IMR-90 (cell line): ENCODE results near the gene SEMA5A. TPM values are rescaled to one million over a fixed set of nuclear protein-coding genes. Genes with fewer than 3 reads are reported as not detected.

Source experiments
- ATAC-seq: fragments of 200-7000 bp; cut with Tn5 transposase; 2 replicates; pipeline ENCODE4 v1.9.1; 2020; ENCODE audit warnings: low read depth, mild to moderate bottlenecking, moderate library complexity
- BruUV-seq: library from RNA; stranded (reverse); fragments of 400-500 nt; replicated peaks from 2 replicates; lab custom pipeline; 2021; lab: Mats Ljungman, UMichigan
- CTCF ChIA-PET: fragments of 300-600 bp; formaldehyde crosslinking; extraction: SDS; loops from one replicate; lab custom pipeline; 2021; ENCODE audit warnings: antibody characterized with exemption; lab: Yijun Ruan, JAX
- POLR2A ChIA-PET: fragments of 300-600 bp; sonication (Branson Sonifier 250); formaldehyde crosslinking; loops from one replicate; lab custom pipeline; 2022; ENCODE audit warnings: antibody characterized with exemption; ENCODE audit not compliant: unreplicated experiment; lab: Charles Lee
- DNase-seq: peaks from one replicate; pipeline ENCODE4 v3.0.0; 2013
- H2AFZ ChIP-seq: replicated peaks from 2 replicates; pipeline ENCODE3; 2013; ENCODE audit warnings: low read length, mild to moderate bottlenecking; ENCODE audit not compliant: poor library complexity
- H2AK5ac ChIP-seq: 2 replicates; pipeline ENCODE4 v1.6.1; 2013; ENCODE audit warnings: low read depth, low read length, inconsistent platforms
- H2AK9ac ChIP-seq: replicated peaks from 2 replicates; pipeline ENCODE3; 2013; ENCODE audit warnings: mild to moderate bottlenecking, low read depth, low read length, moderate library complexity; ENCODE audit not compliant: poor library complexity
- H2BK120ac ChIP-seq: 2 replicates; pipeline ENCODE4 v1.6.1; 2013; ENCODE audit warnings: low read depth, low read length, inconsistent platforms
- H2BK15ac ChIP-seq: 3 replicates; pipeline ENCODE4 v1.6.1; 2013; ENCODE audit warnings: low read depth, low read length, inconsistent platforms
- H2BK20ac ChIP-seq: 2 replicates; pipeline ENCODE4 v1.6.1; 2013; ENCODE audit warnings: low read depth, mild to moderate bottlenecking, inconsistent platforms, low read length, moderate library complexity
- H2BK5ac ChIP-seq: 2 replicates; pipeline ENCODE4 v1.6.1; 2013; ENCODE audit warnings: mild to moderate bottlenecking, low read depth, low read length, inconsistent platforms; ENCODE audit not compliant: poor library complexity, severe bottlenecking
- H3K14ac ChIP-seq: replicated peaks from 2 replicates; pipeline ENCODE4 v1.6.1; 2013; ENCODE audit warnings: low read depth, low read length, inconsistent platforms
- H3K18ac ChIP-seq: 2 replicates; pipeline ENCODE4 v1.6.1; 2013; ENCODE audit warnings: low read depth, low read length, control low read depth
- H3K23ac ChIP-seq: 2 replicates; pipeline ENCODE4 v1.6.1; 2013; ENCODE audit warnings: low read depth, low read length, inconsistent platforms
- H3K27ac ChIP-seq: 2 replicates; pipeline ENCODE4 v1.5.1; 2013; ENCODE audit warnings: mild to moderate bottlenecking, control low read depth, low read length; ENCODE audit not compliant: insufficient read depth
- H3K27me3 ChIP-seq: 2 replicates; pipeline ENCODE4 v1.6.1; 2013; ENCODE audit warnings: low read length; ENCODE audit not compliant: control insufficient read depth, insufficient read depth
- H3K36me3 ChIP-seq: 2 replicates; pipeline ENCODE4 v1.6.1; 2013; ENCODE audit warnings: low read length, mixed read lengths; ENCODE audit not compliant: control insufficient read depth, insufficient read depth
- H3K4ac ChIP-seq: 2 replicates; pipeline ENCODE4 v1.6.1; 2013; ENCODE audit warnings: low read depth, low read length, inconsistent platforms
- H3K4me1 ChIP-seq: 2 replicates; pipeline ENCODE4 v1.6.1; 2013; ENCODE audit warnings: low read length, mixed read lengths; ENCODE audit not compliant: control insufficient read depth, insufficient read depth
- H3K4me2 ChIP-seq: 2 replicates; pipeline ENCODE4 v1.6.1; 2013; ENCODE audit warnings: low read depth, mild to moderate bottlenecking, control low read depth, low read length, moderate library complexity
- H3K4me3 ChIP-seq: 2 replicates; pipeline ENCODE4 v1.5.1; 2013; ENCODE audit warnings: low read depth, mild to moderate bottlenecking, control low read depth, low read length, moderate library complexity; ENCODE audit not compliant: insufficient read depth
- H3K56ac ChIP-seq: 2 replicates; pipeline ENCODE4 v1.6.1; 2013; ENCODE audit warnings: low read length, inconsistent platforms; ENCODE audit not compliant: insufficient read depth; ENCODE audit errors: extremely low read depth
- H3K79me1 ChIP-seq, 2 experiments: 2 replicates each; pipeline ENCODE4 v1.6.1; 2013; ENCODE audit warnings: low read length in 2 of 2, inconsistent platforms in 1 of 2, low read depth in 1 of 2
- H3K9ac ChIP-seq: 2 replicates; pipeline ENCODE4 v1.6.1; 2013; ENCODE audit warnings: low read depth, low read length, control low read depth
- H3K9me1 ChIP-seq: 2 replicates; pipeline ENCODE4 v1.6.1; 2013; ENCODE audit warnings: low read length, inconsistent platforms; ENCODE audit not compliant: insufficient read depth
- H3K9me3 ChIP-seq: 2 replicates; pipeline ENCODE4 v1.6.1; 2013; ENCODE audit warnings: low read length; ENCODE audit not compliant: control insufficient read depth, insufficient read depth
- H4K20me1 ChIP-seq: 2 replicates; pipeline ENCODE4 v1.6.1; 2013; ENCODE audit warnings: low read length, inconsistent platforms; ENCODE audit not compliant: insufficient read depth
- H4K5ac ChIP-seq: 2 replicates; pipeline ENCODE4 v1.6.1; 2013; ENCODE audit warnings: mild to moderate bottlenecking, low read depth, low read length, control low read depth
- H4K8ac ChIP-seq, 2 experiments: 2 replicates each; pipeline ENCODE4 v1.6.1; 2013; ENCODE audit warnings: low read depth in 2 of 2, low read length in 2 of 2, control low read depth in 1 of 2, inconsistent platforms in 1 of 2
- H4K91ac ChIP-seq: 2 replicates; pipeline ENCODE4 v1.6.1; 2013; ENCODE audit warnings: low read depth, low read length, inconsistent platforms; ENCODE audit not compliant: insufficient read depth
- CEBPB ChIP-seq: IDR thresholded peaks from 2 replicates; pipeline ENCODE4 v1.6.1; 2012; ENCODE audit warnings: low read depth, low read length, improper control_type of control experiment
- MAFK ChIP-seq: IDR thresholded peaks from 2 replicates; pipeline ENCODE4 v1.6.1; 2012; ENCODE audit warnings: low read depth, low read length, improper control_type of control experiment
- NFE2L2 ChIP-seq: fragments of 150-350 bp; IDR thresholded peaks from 2 replicates; pipeline ENCODE4 v1.6.1; 2016; ENCODE audit warnings: low read depth, mild to moderate bottlenecking, low read length
- SMC3 ChIP-seq: fragments of 150-350 bp; IDR thresholded peaks from 2 replicates; pipeline ENCODE4 v1.6.1; 2016; ENCODE audit warnings: low read depth, mild to moderate bottlenecking, antibody characterized with exemption, low read length, moderate library complexity
- WGBS, 2 experiments: methylation state at CpG; one replicate each; pipeline versions ENCODE4 v1.1.5 to v1.1.7; 2013; ENCODE audit warnings: missing lambda C conversion rate in 2 of 2; ENCODE audit not compliant: insufficient read length in 1 of 2; ENCODE audit errors: extremely low coverage in 2 of 2; 5-methylcytosine and 5-hydroxymethylcytosine counted together
- dilution Hi-C: fragments of 300-500 bp; cut with HindIII; formaldehyde crosslinking; loops from one replicate; pipeline ENCODE4 v1.14.3; 2018; ENCODE audit warnings: low sequenced_read_pairs; ENCODE audit not compliant: unreplicated experiment
- in situ Hi-C: fragments of 300-500 bp; cut with MboI; formaldehyde crosslinking; loops from 3 replicates; pipeline ENCODE4 v1.14.3; 2019; ENCODE audit warnings: low sequenced_read_pairs, inconsistent platforms, mixed read lengths
- intact Hi-C: fragments of 100-400 bp; cut with micrococcal nuclease; formaldehyde crosslinking; loops from 2 replicates; pipeline ENCODE4 v1.10.0; 2022
- polyA plus RNA-seq, 3 experiments: library from polyadenylated mRNA; depleted of rRNA; stranded (reverse); fragments of >200 nt; gene quantifications; 2 replicates each; pipeline ENCODE4 v1.2.3, GENCODE V29; 2012; ENCODE audit warnings: low replicate concordance in 1 of 3
- total RNA-seq: library from RNA; depleted of rRNA; stranded (reverse); fragments of >200 nt; gene quantifications from 2 replicates; pipeline ENCODE4 v1.2.3, GENCODE V29; 2012

The SEMA5A gene
- total and polyA plus RNA-seq, 2 of the 4 experiments (the other 2 are of a cell fraction) = 8.2 to 9.9 TPM

GRCh38 chr5:9301200-9301599 is 244.7 kb downstream of the SEMA5A start:
- H2BK120ac ChIP-seq = no peak overlapping the region
- no peak for ATAC-seq
- WGBS, 2 experiments = 63% methylated on average over 3 of the region's 6 CpGs; no CpG with 5 or more reads in 1 of the 2 experiments

More at GRCh38 chr5:9301200-9301599, 244.7 kb downstream of the SEMA5A start:
- Histone ChIP-seq H3K27ac (no peak overlapping the region), H2AK9ac (no peak overlapping the region), H3K9me3 (no peaks in the 10 kb centered on the region), H2BK5ac (no peak overlapping the region), H4K91ac (no peak overlapping the region), H2AK5ac (no peak overlapping the region), H3K23ac (no peak overlapping the region), H3K36me3 (no peaks in the 10 kb centered on the region), H3K9me1 (peaks cover 7% of the 10 kb centered on the region; the same call in 1 of the 2 replicates), H3K27me3 (no peaks in the 10 kb centered on the region), H3K4me2 (no peak overlapping the region), H3K79me1 (peaks cover 0 to 24% of the 10 kb centered on the region in 2 experiments; a peak in 2 of 4 replicates), H3K4me3 (no peak overlapping the region), H2BK15ac (no peak overlapping the region), H3K4me1 (no peaks in the 10 kb centered on the region), H3K4ac (no peak overlapping the region), H2AFZ (no peak overlapping the region), H4K8ac (no peak overlapping the region), H3K14ac (no peak overlapping the region), H3K56ac (no peak overlapping the region), H3K18ac (no peak overlapping the region), H4K20me1 (no peaks in the 10 kb centered on the region), H4K5ac (no peak overlapping the region), H2BK20ac (no peak overlapping the region), H3K9ac (no peak overlapping the region)
- dilution Hi-C loops (no loop called here), intact Hi-C loops (no loop called here), in situ Hi-C loops (no loop called here)
- no TSS peak for BruUV-seq
- POLR2A ChIA-PET = no interaction called here
- TF ChIP-seq NFE2L2 = peak; percentile 47; the same call in 1 of the 2 replicates
- peak; percentile 59 for TF ChIP-seq CEBPB
- TF ChIP-seq SMC3 = no peak
- TF ChIP-seq MAFK = peak; percentile 31; the same call in 1 of the 2 replicates
- DNase-seq = no peak
- CTCF ChIA-PET = no interaction called here
